OCI-LY3 (cell line): ENCODE results near the gene FGF22.

Experiments used
- EZH2phosphoT487 ChIP-seq: fragments of 200-600 bp; shearing (Covaris generic); IDR thresholded peaks from 2 replicates; pipeline ENCODE4 v1.6.1; 2018; ENCODE audit warnings: antibody characterized with exemption, mixed run types, low read depth
- TF ChIP-seq, protein P1 (sequence below): fragments of 200-600, 300-600 bp; sonication (generic); IDR thresholded peaks from 2 replicates; pipeline ENCODE4 v1.5.1; 2014; ENCODE audit warnings: antibody characterized with exemption, low read length, low read depth

DNA sequence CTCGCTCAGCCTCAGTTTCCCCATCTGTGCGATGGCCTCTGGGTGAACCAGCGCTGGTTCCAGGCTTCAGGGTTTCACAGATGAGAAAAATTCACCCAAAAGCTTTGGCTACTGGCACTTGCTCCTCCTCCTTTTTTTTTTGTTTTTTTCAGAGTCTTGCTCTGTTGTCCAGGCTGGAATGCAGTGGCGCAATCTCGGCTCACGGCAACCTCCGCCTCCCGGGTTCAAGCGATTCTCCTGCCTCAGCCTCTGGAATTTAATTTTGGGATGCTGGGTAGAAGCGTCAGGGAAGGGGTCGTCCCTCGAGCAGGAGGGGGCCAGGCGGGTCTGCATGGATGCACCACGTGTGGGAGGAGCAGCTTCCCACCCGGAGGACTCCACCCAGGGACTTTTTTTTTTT, 48.5 kb downstream of the FGF22 start:
- TF ChIP-seq, protein P1, sequence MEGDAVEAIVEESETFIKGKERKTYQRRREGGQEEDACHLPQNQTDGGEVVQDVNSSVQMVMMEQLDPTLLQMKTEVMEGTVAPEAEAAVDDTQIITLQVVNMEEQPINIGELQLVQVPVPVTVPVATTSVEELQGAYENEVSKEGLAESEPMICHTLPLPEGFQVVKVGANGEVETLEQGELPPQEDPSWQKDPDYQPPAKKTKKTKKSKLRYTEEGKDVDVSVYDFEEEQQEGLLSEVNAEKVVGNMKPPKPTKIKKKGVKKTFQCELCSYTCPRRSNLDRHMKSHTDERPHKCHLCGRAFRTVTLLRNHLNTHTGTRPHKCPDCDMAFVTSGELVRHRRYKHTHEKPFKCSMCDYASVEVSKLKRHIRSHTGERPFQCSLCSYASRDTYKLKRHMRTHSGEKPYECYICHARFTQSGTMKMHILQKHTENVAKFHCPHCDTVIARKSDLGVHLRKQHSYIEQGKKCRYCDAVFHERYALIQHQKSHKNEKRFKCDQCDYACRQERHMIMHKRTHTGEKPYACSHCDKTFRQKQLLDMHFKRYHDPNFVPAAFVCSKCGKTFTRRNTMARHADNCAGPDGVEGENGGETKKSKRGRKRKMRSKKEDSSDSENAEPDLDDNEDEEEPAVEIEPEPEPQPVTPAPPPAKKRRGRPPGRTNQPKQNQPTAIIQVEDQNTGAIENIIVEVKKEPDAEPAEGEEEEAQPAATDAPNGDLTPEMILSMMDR = no peak
- no peak for TF ChIP-seq EZH2phosphoT487
